ENCODE results near the gene TNFRSF17.
"Not testable (repeated sequence)": the region's sequence is repeated elsewhere in the genome, so short reads cannot be mapped to it uniquely, and the experiment has no call there.

TNFRSF17 gene

DNA sequence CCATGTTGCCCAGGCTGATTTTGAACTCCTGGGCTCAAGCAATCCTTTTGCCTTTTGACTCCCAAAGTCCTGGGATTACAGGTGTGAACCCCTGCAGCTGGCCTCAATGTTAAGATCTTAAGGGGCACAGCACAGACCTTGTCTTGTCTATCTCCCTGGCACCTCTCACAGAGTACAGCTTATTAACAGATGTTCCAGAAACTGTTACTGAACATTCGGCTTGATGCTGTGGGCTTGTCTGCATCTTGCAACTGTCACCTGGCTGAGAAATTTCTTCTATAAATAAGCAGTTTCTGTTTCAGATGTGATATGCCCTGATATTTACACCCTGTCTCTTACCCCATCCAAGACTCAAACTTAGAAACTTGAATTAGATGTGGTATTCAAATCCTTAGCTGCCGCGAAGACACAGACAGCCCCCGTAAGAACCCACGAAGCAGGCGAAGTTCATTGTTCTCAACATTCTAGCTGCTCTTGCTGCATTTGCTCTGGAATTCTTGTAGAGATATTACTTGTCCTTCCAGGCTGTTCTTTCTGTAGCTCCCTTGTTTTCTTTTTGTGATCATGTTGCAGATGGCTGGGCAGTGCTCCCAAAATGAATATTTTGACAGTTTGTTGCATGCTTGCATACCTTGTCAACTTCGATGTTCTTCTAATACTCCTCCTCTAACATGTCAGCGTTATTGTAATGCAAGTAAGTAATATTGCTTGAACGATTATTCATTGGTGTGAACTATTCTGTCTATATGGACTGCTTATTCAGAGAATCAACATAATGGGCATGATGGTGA lies at the start of gene TNFRSF17:
TNFRSF17 (plus strand) TSS at position 450 of the 791 bp plus-strand sequence; CDS start at position 565, 115 bp downstream.
- no peaks in the 10 kb centered on the region for H3K36me3 ChIP-seq (replicated peaks)
- no peak within 1 kb of the TSS for H3K27ac ChIP-seq
- no peak for DNase-seq
- in situ Hi-C loops (cut with HindIII; ENCODE audit: low pct_ligation_motif_present, low sequenced_read_pairs): no loop called here
- no peaks in the 10 kb centered on the region for H3K27me3 ChIP-seq (replicated peaks)
- H3K4me3 ChIP-seq (ENCODE audit: low read depth, low read length): no peak within 1 kb of the TSS
- TF ChIP-seq, protein P1, sequence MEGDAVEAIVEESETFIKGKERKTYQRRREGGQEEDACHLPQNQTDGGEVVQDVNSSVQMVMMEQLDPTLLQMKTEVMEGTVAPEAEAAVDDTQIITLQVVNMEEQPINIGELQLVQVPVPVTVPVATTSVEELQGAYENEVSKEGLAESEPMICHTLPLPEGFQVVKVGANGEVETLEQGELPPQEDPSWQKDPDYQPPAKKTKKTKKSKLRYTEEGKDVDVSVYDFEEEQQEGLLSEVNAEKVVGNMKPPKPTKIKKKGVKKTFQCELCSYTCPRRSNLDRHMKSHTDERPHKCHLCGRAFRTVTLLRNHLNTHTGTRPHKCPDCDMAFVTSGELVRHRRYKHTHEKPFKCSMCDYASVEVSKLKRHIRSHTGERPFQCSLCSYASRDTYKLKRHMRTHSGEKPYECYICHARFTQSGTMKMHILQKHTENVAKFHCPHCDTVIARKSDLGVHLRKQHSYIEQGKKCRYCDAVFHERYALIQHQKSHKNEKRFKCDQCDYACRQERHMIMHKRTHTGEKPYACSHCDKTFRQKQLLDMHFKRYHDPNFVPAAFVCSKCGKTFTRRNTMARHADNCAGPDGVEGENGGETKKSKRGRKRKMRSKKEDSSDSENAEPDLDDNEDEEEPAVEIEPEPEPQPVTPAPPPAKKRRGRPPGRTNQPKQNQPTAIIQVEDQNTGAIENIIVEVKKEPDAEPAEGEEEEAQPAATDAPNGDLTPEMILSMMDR (IDR thresholded peaks at IDR 0.05; ENCODE audit: low read depth, low read length, missing control alignments): no peak

- in situ Hi-C loops (cut with HindIII; ENCODE audit: low pct_ligation_motif_present, low sequenced_read_pairs): no loop called here
- peak; percentile 99 for DNase-seq
- TF ChIP-seq, protein P1 (IDR thresholded peaks at IDR 0.05; ENCODE audit: low read depth, low read length, missing control alignments): no peak
- Histone ChIP-seq H3K36me3 (replicated peaks) (no peaks in the 10 kb centered on the region), H3K27me3 (replicated peaks) (no peaks in the 10 kb centered on the region), H3K4me3 (ENCODE audit: low read depth, low read length) (peak within 1 kb of the TSS; percentile 93), H3K27ac (peak within 1 kb of the TSS; percentile 61)
These were observed 49.1 kb upstream of the TNFRSF17 start, which contains the start of gene GSPT1 for GRCh38 chr16:11915644-11916523. Gene GSPT1 (minus strand): TSS chr16:11915956. CDS start chr16:11915720, 236 bp downstream.

DNA sequence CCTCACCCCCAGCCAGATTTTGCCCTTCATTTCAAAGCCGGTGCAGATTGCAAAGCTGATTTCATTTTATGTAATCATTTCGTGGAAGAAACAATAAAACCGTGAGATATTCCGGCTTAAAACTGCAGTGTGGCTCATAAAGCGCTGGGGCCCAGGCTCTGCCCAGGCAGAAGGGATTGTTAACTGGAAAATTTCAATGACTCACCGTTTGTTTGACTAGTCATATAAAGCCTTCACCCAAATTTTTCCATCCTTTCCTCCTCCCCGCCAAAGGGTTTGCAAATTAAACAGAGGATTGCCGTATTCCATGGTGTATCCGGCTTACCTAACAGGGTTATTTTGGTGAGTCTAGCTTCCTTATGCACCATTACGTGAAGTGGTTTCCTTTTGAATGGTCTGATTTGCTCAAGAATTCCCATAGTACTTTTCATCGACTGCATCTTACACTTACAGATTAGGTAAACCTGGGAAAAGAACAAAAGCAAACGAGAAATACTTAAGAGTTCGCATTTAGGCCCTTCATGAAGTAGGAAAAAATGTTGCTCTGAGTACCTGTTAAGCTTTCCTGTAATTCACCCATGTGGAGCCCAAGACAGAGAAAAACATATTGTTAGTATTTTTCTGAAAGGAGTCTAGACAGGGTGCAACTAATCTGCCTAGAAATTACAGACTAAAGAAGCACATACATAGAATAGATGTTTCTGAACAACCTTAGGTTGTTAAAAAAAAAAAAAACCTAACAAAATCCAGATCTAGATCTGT lies 48.3 kb upstream of the TNFRSF17 start:
- in situ Hi-C loops (cut with HindIII; ENCODE audit: low pct_ligation_motif_present, low sequenced_read_pairs): no loop called here
- H3K27ac ChIP-seq: peak overlapping the region; percentile 28
- H3K36me3 ChIP-seq (replicated peaks): no peaks in the 10 kb centered on the region
- peak overlapping the region; percentile 93 for H3K4me3 ChIP-seq (ENCODE audit: low read depth, low read length)
- TF ChIP-seq, protein P1 (IDR thresholded peaks at IDR 0.05; ENCODE audit: low read depth, low read length, missing control alignments): no peak
- DNase-seq: no peak
- no peaks in the 10 kb centered on the region for H3K27me3 ChIP-seq (replicated peaks)

GRCh38 chr16:11924046-11924445 lies 41.0 kb upstream of the TNFRSF17 start:
- H3K4me3 ChIP-seq (ENCODE audit: low read depth, low read length); H3K27ac ChIP-seq; H3K27me3 ChIP-seq (replicated peaks); in situ Hi-C loops (cut with HindIII; ENCODE audit: low pct_ligation_motif_present, low sequenced_read_pairs); DNase-seq; H3K36me3 ChIP-seq (replicated peaks): not testable (repeated sequence)

DNA sequence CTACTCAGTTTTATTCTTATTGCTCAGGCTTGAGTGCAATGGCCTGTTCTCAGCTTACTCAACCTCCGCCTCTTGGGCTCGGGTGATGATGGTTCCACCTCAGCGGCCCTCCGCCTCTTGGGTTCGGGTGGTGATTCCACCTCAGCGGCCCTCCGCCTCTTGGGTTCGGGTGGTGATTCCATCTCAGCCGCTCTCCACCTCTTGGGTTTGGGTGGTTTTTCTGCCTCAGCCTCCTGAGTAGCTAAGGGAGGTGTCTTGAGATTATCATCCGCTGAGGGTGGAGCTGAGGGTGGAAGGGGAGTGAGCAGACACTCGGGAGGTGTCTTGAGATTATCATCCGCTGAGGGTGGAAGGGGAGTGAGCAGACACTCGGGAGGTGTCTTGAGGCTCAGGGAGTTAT lies 37.7 kb upstream of the TNFRSF17 start:
- in situ Hi-C loops (cut with HindIII; ENCODE audit: low pct_ligation_motif_present, low sequenced_read_pairs); H3K36me3 ChIP-seq (replicated peaks); H3K4me3 ChIP-seq (ENCODE audit: low read depth, low read length); H3K27me3 ChIP-seq (replicated peaks); DNase-seq; H3K27ac ChIP-seq: not testable (repeated sequence)

GRCh38 chr16:11941945-11942344 lies 23.1 kb upstream of the TNFRSF17 start, which contains the start of gene NPIPB2:
Gene NPIPB2 (minus strand): TSS chr16:11942045. CDS start chr16:11942045, 0 bp downstream.
- H3K27ac ChIP-seq; H3K4me3 ChIP-seq (ENCODE audit: low read depth, low read length); DNase-seq; H3K27me3 ChIP-seq (replicated peaks); H3K36me3 ChIP-seq (replicated peaks); in situ Hi-C loops (cut with HindIII; ENCODE audit: low pct_ligation_motif_present, low sequenced_read_pairs): not testable (repeated sequence)
